Caco-2 (cell line): ENCODE results near the gene CENPF. TPM values are rescaled to one million over a fixed set of nuclear protein-coding genes. Genes with fewer than 3 reads are reported as not detected.
A peak's percentile ranks its signal among the peaks of the same experiment; 100 is the strongest.

Experiments used
- BruUV-seq: library from RNA; stranded (reverse); fragments of 400-500 nt; replicated peaks from 2 replicates; lab custom pipeline; 2021; lab: Mats Ljungman, UMichigan
- CTCF ChIA-PET: fragments of 300-600 bp; sonication (Branson Sonifier 250); formaldehyde crosslinking; loops from one replicate; lab custom pipeline; 2022; ENCODE audit warnings: antibody characterized with exemption; lab: Charles Lee
- POLR2A ChIA-PET: fragments of 300-600 bp; sonication (Branson Sonifier 250); formaldehyde crosslinking; loops from one replicate; lab custom pipeline; 2022; ENCODE audit warnings: antibody characterized with exemption; lab: Charles Lee
- DNase-seq, 2 experiments: peaks; one replicate each; pipeline versions ENCODE4 v3.0.0 to v3.0.0-alpha.2; 2020 to 2022
- H3K27me3 ChIP-seq: replicated peaks from 2 replicates; pipeline ENCODE4 v1.6.0; 2011; ENCODE audit warnings: low read length; ENCODE audit not compliant: control insufficient read depth, insufficient read depth
- H3K36me3 ChIP-seq: 2 replicates; pipeline ENCODE4 v1.5.1; 2011; ENCODE audit warnings: low read length; ENCODE audit not compliant: control insufficient read depth, insufficient read depth
- H3K4me1 ChIP-seq: fragments of 250-450 bp; sonication (Bioruptor Pico); 2 replicates; pipeline ENCODE4 v1.5.1; 2020; ENCODE audit warnings: mild to moderate bottlenecking
- H3K4me3 ChIP-seq: 2 replicates; pipeline ENCODE4 v1.5.1; 2011; ENCODE audit warnings: low read depth, mild to moderate bottlenecking, control low read depth, low read length
- H3K9me3 ChIP-seq: fragments of 250-450 bp; sonication (Bioruptor Pico); 2 replicates; pipeline ENCODE4 v1.5.1; 2020; ENCODE audit warnings: mild to moderate bottlenecking, moderate library complexity
- H3K27ac Mint-ChIP-seq: one replicate; pipeline ENCODE4 v1.8.0; 2022; ENCODE audit warnings: mixed read lengths; ENCODE audit not compliant: unreplicated experiment
- H3K27me3 Mint-ChIP-seq: one replicate; pipeline ENCODE4 v1.8.0; 2022; ENCODE audit warnings: mixed read lengths; ENCODE audit not compliant: insufficient read depth, unreplicated experiment
- H3K36me3 Mint-ChIP-seq: one replicate; pipeline ENCODE4 v1.8.0; 2022; ENCODE audit warnings: mild to moderate bottlenecking, mixed read lengths; ENCODE audit not compliant: insufficient read depth, unreplicated experiment
- H3K4me1 Mint-ChIP-seq: one replicate; pipeline ENCODE4 v1.8.0; 2022; ENCODE audit warnings: low read depth, mixed read lengths; ENCODE audit not compliant: unreplicated experiment
- H3K4me3 Mint-ChIP-seq: one replicate; pipeline ENCODE4 v1.8.0; 2022; ENCODE audit warnings: mild to moderate bottlenecking, moderate library complexity, mixed read lengths; ENCODE audit not compliant: unreplicated experiment
- H3K9me3 Mint-ChIP-seq: one replicate; pipeline ENCODE4 v1.8.0; 2022; ENCODE audit warnings: mixed read lengths; ENCODE audit not compliant: unreplicated experiment
- intact Hi-C: fragments of 100-400 bp; cut with micrococcal nuclease; formaldehyde crosslinking; loops from one replicate; pipeline ENCODE4 v1.10.0; 2022; ENCODE audit not compliant: unreplicated experiment
- total RNA-seq: library from RNA; stranded (reverse); gene quantifications from 2 replicates; pipeline ENCODE4 v1.2.3, GENCODE V29; 2022
- TF ChIP-seq, protein P1 (sequence below), 2 experiments: fragments of 200-600 bp in 1 of 2; IDR thresholded peaks; 1 replicate in 1 of 2; 2 replicates in 1 of 2; pipeline versions ENCODE4 v1.5.1 to v1.8.0; 2011 to 2022; ENCODE audit warnings: antibody characterized with exemption in 1 of 2, control low read depth in 1 of 2, inconsistent platforms in 1 of 2, low read depth in 1 of 2, low read length in 1 of 2, mild to moderate bottlenecking in 1 of 2, moderate library complexity in 1 of 2; ENCODE audit not compliant: insufficient read depth in 1 of 2, severe bottlenecking in 1 of 2, unreplicated experiment in 1 of 2

The CENPF gene
- total RNA-seq, 1 experiment from 2014 or later, result 145 TPM

DNA sequence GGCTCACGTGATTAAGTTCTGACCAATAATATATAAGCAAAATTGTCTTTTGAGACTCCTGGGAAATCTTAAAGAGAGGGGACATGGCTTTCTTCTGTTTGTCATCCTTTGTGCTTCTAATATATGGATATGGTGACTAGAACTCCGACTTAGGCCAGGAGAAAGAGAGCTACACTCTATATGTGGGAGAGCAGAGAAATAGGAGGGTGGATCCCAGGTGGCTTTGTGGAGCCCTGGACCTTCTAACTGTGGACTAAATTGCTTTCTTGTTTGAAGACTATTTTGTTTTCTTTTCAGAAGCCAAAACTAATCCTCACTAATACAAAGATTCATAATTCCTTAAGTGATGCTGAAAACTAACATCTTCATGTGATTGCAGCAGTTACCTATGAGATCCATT lies 75.0 kb downstream of the CENPF start:
- ChIA-PET POLR2A (interaction anchor here (0.6 kb wide), 1 partner anchor 55 kb away, joined by 3 read pairs; no protein-coding TSS in a partner anchor), CTCF (no interaction called here)
- Histone ChIP-seq H3K9me3 (peaks cover 16% of the 10 kb centered on the region; the same call in 1 of the 2 replicates), H3K4me1 (peaks cover 26% of the 10 kb centered on the region), H3K27me3 (no peaks in the 10 kb centered on the region), H3K4me3 (no peak overlapping the region), H3K36me3 (no peaks in the 10 kb centered on the region)
- TF ChIP-seq, protein P1, sequence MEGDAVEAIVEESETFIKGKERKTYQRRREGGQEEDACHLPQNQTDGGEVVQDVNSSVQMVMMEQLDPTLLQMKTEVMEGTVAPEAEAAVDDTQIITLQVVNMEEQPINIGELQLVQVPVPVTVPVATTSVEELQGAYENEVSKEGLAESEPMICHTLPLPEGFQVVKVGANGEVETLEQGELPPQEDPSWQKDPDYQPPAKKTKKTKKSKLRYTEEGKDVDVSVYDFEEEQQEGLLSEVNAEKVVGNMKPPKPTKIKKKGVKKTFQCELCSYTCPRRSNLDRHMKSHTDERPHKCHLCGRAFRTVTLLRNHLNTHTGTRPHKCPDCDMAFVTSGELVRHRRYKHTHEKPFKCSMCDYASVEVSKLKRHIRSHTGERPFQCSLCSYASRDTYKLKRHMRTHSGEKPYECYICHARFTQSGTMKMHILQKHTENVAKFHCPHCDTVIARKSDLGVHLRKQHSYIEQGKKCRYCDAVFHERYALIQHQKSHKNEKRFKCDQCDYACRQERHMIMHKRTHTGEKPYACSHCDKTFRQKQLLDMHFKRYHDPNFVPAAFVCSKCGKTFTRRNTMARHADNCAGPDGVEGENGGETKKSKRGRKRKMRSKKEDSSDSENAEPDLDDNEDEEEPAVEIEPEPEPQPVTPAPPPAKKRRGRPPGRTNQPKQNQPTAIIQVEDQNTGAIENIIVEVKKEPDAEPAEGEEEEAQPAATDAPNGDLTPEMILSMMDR (IDR thresholded peaks at IDR 0.05; ENCODE audit: insufficient read depth in 1 of 2, low read depth in 1 of 2, low read length in 1 of 2, severe bottlenecking in 1 of 2, unreplicated experiment in 1 of 2), result no peak
- H3K27me3 Mint-ChIP-seq, result no peaks in the 10 kb centered on the region
- peaks cover 17% of the 10 kb centered on the region for H3K36me3 Mint-ChIP-seq
- H3K9me3 Mint-ChIP-seq, result peaks cover 34% of the 10 kb centered on the region
- intact Hi-C loops, result loop anchor here (1.0 kb wide), 3 partner anchors 8 to 114 kb away; no protein-coding TSS in a partner anchor
- BruUV-seq, result no TSS peak
- H3K4me3 Mint-ChIP-seq, result no peak overlapping the region
- DNase-seq, result no peak
- H3K27ac Mint-ChIP-seq, result peak overlapping the region; percentile 82
- peaks cover 23% of the 10 kb centered on the region for H3K4me1 Mint-ChIP-seq

DNA sequence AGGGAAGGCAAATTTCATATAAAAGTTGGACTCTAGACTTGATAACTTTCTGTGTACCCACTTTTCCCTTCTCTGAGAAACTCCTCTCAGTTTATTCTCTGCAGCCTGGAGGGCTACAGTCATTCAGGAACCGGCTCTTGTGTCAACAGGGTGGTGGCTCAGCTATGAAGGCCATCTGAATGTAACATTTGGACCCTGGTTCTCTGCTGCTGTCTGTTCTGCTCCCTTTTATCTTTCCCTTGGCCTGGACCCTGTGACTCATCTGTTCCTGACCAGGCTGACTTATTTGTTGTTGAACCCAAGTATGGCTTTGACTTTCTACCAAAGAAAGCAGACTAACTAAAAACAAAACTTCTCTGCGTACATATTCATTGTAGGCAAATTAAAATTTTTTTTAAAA lies 75.4 kb downstream of the CENPF start:
- Mint-ChIP-seq H3K4me3 (no peak overlapping the region), H3K36me3 (peaks cover 16% of the 10 kb centered on the region), H3K4me1 (peaks cover 23% of the 10 kb centered on the region), H3K9me3 (peaks cover 34% of the 10 kb centered on the region), H3K27ac (peak overlapping the region; percentile 82), H3K27me3 (no peaks in the 10 kb centered on the region)
- intact Hi-C loops, result loop anchor here (1.0 kb wide), 3 partner anchors 8 to 114 kb away; no protein-coding TSS in a partner anchor
- DNase-seq, result peak; percentile 75 to 86
- no peak overlapping the region for H3K4me3 ChIP-seq
- no peaks in the 10 kb centered on the region for H3K36me3 ChIP-seq
- peaks cover 16% of the 10 kb centered on the region; the same call in 1 of the 2 replicates for H3K9me3 ChIP-seq
- BruUV-seq, result no TSS peak
- TF ChIP-seq, protein P1 (IDR thresholded peaks at IDR 0.05; ENCODE audit: insufficient read depth in 1 of 2, low read depth in 1 of 2, low read length in 1 of 2, severe bottlenecking in 1 of 2, unreplicated experiment in 1 of 2), result no peak
- CTCF ChIA-PET, result no interaction called here
- H3K4me1 ChIP-seq, result peaks cover 26% of the 10 kb centered on the region
- no peaks in the 10 kb centered on the region for H3K27me3 ChIP-seq
- POLR2A ChIA-PET, result interaction anchor here (0.6 kb wide), 1 partner anchor 55 kb away, joined by 3 read pairs; no protein-coding TSS in a partner anchor

DNA sequence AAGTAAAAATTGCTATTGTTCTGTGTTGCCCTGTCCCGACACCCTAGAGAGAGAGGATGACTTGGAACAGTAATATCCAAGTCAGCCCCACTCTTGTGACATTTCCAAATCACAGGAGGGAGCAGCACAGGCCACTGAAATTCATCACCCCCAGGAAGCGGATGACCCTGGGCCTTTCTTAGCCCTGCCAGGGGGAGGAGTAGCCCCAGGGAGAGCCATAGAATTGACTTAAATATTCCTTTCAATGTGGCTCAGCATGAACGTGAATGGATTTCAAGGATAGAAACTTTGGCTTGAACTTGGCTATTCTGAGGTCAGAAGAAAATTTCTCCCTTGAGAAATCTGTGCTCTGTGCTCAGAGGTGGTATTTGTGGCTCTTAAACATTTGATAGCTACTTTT lies 80.6 kb downstream of the CENPF start:
- peaks cover 33% of the 10 kb centered on the region for H3K9me3 Mint-ChIP-seq

More for the DNA sequence above, 80.6 kb downstream of the CENPF start:
- no peaks in the 10 kb centered on the region for H3K27me3 Mint-ChIP-seq
- Histone ChIP-seq H3K4me1 (peaks cover 43% of the 10 kb centered on the region), H3K27me3 (no peaks in the 10 kb centered on the region), H3K36me3 (no peaks in the 10 kb centered on the region), H3K4me3 (no peak overlapping the region), H3K9me3 (peaks cover 1% of the 10 kb centered on the region)
- CTCF ChIA-PET, result no interaction called here
- H3K4me1 Mint-ChIP-seq, result peaks cover 39% of the 10 kb centered on the region
- no peak for DNase-seq
- H3K36me3 Mint-ChIP-seq, result peaks cover 5% of the 10 kb centered on the region
- POLR2A ChIA-PET, result no interaction called here
- no peak overlapping the region for H3K27ac Mint-ChIP-seq
- intact Hi-C loops, result no loop called here
- no TSS peak for BruUV-seq
- H3K4me3 Mint-ChIP-seq, result no peak overlapping the region
- TF ChIP-seq, protein P1 (IDR thresholded peaks at IDR 0.05; ENCODE audit: insufficient read depth in 1 of 2, low read depth in 1 of 2, low read length in 1 of 2, severe bottlenecking in 1 of 2, unreplicated experiment in 1 of 2), result no peak
